ENCODE measurements around the gene EGFL7. TPM values are rescaled to one million over a fixed set of nuclear protein-coding genes. Genes with fewer than 3 reads are reported as not detected.

The EGFL7 gene
- total RNA-seq, 4 donors from 2014 or later: 12.3 to 64.7 (median 33.6) TPM

- no peaks in the 10 kb centered on the region for H3K9me3 ChIP-seq
- H3K4me3 ChIP-seq: no peak overlapping the region
- in situ Hi-C loops (cut with MboI; ENCODE audit: low pct_ligation_motif_present in 1 of 4, low pct_unique_long_range_greater_than_20kb in 1 of 4, low sequenced_read_pairs in 3 of 4): no loop called here
- H3K36me3 ChIP-seq: no peaks in the 10 kb centered on the region
- TF ChIP-seq EP300 (IDR thresholded peaks at IDR 0.05; ENCODE audit: low read depth): no peak
- TF ChIP-seq POLR2A (IDR thresholded peaks at IDR 0.05): no peak
- TF ChIP-seq, protein P1, sequence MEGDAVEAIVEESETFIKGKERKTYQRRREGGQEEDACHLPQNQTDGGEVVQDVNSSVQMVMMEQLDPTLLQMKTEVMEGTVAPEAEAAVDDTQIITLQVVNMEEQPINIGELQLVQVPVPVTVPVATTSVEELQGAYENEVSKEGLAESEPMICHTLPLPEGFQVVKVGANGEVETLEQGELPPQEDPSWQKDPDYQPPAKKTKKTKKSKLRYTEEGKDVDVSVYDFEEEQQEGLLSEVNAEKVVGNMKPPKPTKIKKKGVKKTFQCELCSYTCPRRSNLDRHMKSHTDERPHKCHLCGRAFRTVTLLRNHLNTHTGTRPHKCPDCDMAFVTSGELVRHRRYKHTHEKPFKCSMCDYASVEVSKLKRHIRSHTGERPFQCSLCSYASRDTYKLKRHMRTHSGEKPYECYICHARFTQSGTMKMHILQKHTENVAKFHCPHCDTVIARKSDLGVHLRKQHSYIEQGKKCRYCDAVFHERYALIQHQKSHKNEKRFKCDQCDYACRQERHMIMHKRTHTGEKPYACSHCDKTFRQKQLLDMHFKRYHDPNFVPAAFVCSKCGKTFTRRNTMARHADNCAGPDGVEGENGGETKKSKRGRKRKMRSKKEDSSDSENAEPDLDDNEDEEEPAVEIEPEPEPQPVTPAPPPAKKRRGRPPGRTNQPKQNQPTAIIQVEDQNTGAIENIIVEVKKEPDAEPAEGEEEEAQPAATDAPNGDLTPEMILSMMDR (IDR thresholded peaks at IDR 0.05): no peak
- no peak for TF ChIP-seq POLR2AphosphoS5 (IDR thresholded peaks at IDR 0.05)
- DNase-seq: peak; percentile 46
- H3K27ac ChIP-seq: peak overlapping the region in 1 of 4 donors; percentile 18
- H3K4me1 ChIP-seq: peaks cover 19 to 56% (median 45%) of the 10 kb centered on the region in 4 donors
- 47% methylated on average over 19 of the region's 22 CpGs; no CpG with 5 or more reads in 1 of the 2 donors for WGBS, 2 donors (ENCODE audit: low coverage in 1 of 2)
- peaks cover 4% of the 10 kb centered on the region for H3K27me3 ChIP-seq
- intact Hi-C loops (cut with DNase I; ENCODE audit: low total_unique reads): loop anchor here (5.0 kb wide), 1 partner anchor 967 kb away; the partner anchor contains the start of gene LCN9
Observed at GRCh38 chr9:136629001-136629878, 33.5 kb upstream of the EGFL7 start.

DNA sequence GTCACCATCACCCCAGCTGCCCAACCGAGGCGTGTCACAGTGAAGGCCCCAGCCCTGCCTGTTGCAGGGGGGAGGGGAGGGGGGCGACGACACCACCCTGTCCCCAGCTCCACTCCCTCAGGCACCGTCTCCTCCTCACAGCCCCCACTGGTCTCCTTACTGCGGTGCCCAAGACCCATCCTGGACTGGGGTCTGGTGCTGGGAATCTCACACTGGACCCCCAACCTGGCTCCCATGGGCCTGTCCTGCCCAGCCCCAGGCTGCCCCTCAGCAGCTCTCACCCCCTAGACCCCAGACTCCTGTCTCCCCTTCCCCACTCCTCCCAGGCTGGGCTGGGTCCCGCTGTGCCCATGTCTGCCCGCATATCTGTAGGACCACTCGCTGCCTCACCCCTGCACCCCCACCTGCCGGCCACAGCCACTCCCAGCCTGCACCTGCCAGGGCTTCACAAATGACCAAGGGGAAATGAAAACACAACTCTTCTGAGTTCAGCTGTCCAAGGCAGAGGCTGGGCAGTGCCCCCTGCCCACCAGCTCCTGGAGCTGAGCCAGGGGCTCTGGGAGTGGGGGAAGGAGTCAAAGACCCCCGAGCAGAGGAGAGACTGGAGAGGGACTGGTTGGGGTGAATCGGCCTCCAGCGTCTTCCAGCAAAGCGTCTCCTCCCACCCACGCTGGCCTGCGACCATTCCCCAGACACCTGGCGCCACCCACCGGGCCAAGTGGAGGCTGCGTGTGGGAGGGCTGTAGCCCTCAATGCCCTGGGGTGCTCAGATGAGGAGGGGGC, 32.6 kb upstream of the EGFL7 start:
- H3K4me1 ChIP-seq: peaks cover 12 to 47% (median 37%) of the 10 kb centered on the region in 4 donors
- in situ Hi-C loops (cut with MboI; ENCODE audit: low pct_ligation_motif_present in 1 of 4, low pct_unique_long_range_greater_than_20kb in 1 of 4, low sequenced_read_pairs in 3 of 4): loop anchor here in 2 of 4 donors (5.0 to 10.0 kb wide), 2 partner anchors 138 to 145 kb away; partner anchors contain the start of gene SEC16A (in 1 of the 2)
- 17% methylated on average over 19 of the region's 19 CpGs; no CpG with 5 or more reads in 1 of the 2 donors for WGBS, 2 donors (ENCODE audit: low coverage in 1 of 2)

GRCh38 chr9:136630662-136630992, 32.1 kb upstream of the EGFL7 start:
- H3K4me3 ChIP-seq: no peak overlapping the region
- no peaks in the 10 kb centered on the region for H3K36me3 ChIP-seq
- 48 to 58% methylated on average over 3 to 12 of the region's 12 CpGs for WGBS, 2 donors (ENCODE audit: low coverage in 1 of 2)
- peaks cover 12% of the 10 kb centered on the region for H3K27me3 ChIP-seq
- in situ Hi-C loops (cut with MboI; ENCODE audit: low pct_ligation_motif_present in 1 of 4, low pct_unique_long_range_greater_than_20kb in 1 of 4, low sequenced_read_pairs in 3 of 4): loop anchor here in 2 of 4 donors (5.0 to 10.0 kb wide), 2 partner anchors 138 to 146 kb away; partner anchors contain the start of gene SEC16A (in 1 of the 2)
- intact Hi-C loops (cut with DNase I; ENCODE audit: low total_unique reads): no loop called here
- TF ChIP-seq POLR2AphosphoS5 (IDR thresholded peaks at IDR 0.05) (no peak), EP300 (IDR thresholded peaks at IDR 0.05; ENCODE audit: low read depth) (no peak), POLR2A (IDR thresholded peaks at IDR 0.05) (no peak)
- TF ChIP-seq, protein P1 (IDR thresholded peaks at IDR 0.05): no peak
- H3K9me3 ChIP-seq: no peaks in the 10 kb centered on the region
- DNase-seq: no peak
- H3K4me1 ChIP-seq: peaks cover 6 to 42% (median 31%) of the 10 kb centered on the region in 4 donors
- H3K27ac ChIP-seq: no peak overlapping the region

More for the DNA sequence above, 32.6 kb upstream of the EGFL7 start:
- Histone ChIP-seq H3K36me3 (no peaks in the 10 kb centered on the region), H3K27ac (peak overlapping the region in 1 of 4 donors; percentile 7), H3K4me3 (no peak overlapping the region), H3K27me3 (peaks cover 9% of the 10 kb centered on the region), H3K9me3 (no peaks in the 10 kb centered on the region)
- DNase-seq: peak; percentile 75
- no peak for TF ChIP-seq POLR2AphosphoS5 (IDR thresholded peaks at IDR 0.05)
- TF ChIP-seq, protein P1 (IDR thresholded peaks at IDR 0.05): peak; percentile 42 to 71 (median 49)
- intact Hi-C loops (cut with DNase I; ENCODE audit: low total_unique reads): loop anchor here (5.0 kb wide), 1 partner anchor 968 kb away; the partner anchor contains the start of gene LCN9
